ENCODE results near the gene RCOR1. TPM values are rescaled to one million over a fixed set of nuclear protein-coding genes. Genes with fewer than 3 reads are reported as not detected.
A peak's percentile ranks its signal among the peaks of the same experiment; 100 is the strongest.
"Not testable (repeated sequence)": the region's sequence is repeated elsewhere in the genome, so short reads cannot be mapped to it uniquely, and the experiment has no call there.

Gene RCOR1
- 10 to 100 TPM; 14.5 to 14.9 TPM for total RNA-seq
- 1.1 TPM for polyA plus RNA-seq

GRCh38 chr14:102591944-102592762, at the start of gene RCOR1:
RCOR1 (plus strand) TSS chr14:102592649; CDS start chr14:102592887, 238 bp downstream.
- Mint-ChIP-seq H3K4me3 (peak within 1 kb of the TSS; percentile 90 to 100 (median 94)), H3K27me3 (peaks cover 0 to 2% of the 10 kb centered on the region in 2 donors), H3K27ac (peak within 1 kb of the TSS; percentile 92 to 98 (median 96)), H3K36me3 (peaks cover 0 to 6% (median 0%) of the 10 kb centered on the region in 3 donors), H3K4me1 (peaks cover 20 to 23% (median 22%) of the 10 kb centered on the region in 3 donors), H3K9me3 (no peaks in the 10 kb centered on the region)
- Histone ChIP-seq H3K27me3 (ENCODE audit: insufficient read depth, low read length, poor library complexity, severe bottlenecking) (no peaks in the 10 kb centered on the region), H3K36me3 (ENCODE audit: insufficient read depth, low read length) (no peaks in the 10 kb centered on the region), H3K4me1 (ENCODE audit: insufficient read depth, low read length) (peaks cover 25% of the 10 kb centered on the region), H3K27ac (ENCODE audit: low read depth, low read length) (peak within 1 kb of the TSS; percentile 79), H3K4me3 (ENCODE audit: low read length) (peak within 1 kb of the TSS; percentile 74), H3K9me3 (ENCODE audit: low read length) (no peaks in the 10 kb centered on the region)
- ChIA-PET POLR2A (no interaction called here), CTCF (interaction anchor here (0.8 kb wide), 1 partner anchor 68 kb away, joined by 3 read pairs; no protein-coding TSS in a partner anchor)
- DNase-seq: peak; percentile 97 to 99 (median 98)

GRCh38 chr14:102544046-102544746, 48.3 kb upstream of the RCOR1 start:
- Mint-ChIP-seq H3K36me3 (no peaks in the 10 kb centered on the region), H3K4me1 (peaks cover 2 to 8% (median 3%) of the 10 kb centered on the region in 3 donors), H3K27me3 (peaks cover 23 to 47% of the 10 kb centered on the region in 2 donors), H3K4me3 (peak overlapping the region in 3 of 7 donors; percentile 9 to 24 (median 23)), H3K9me3 (peaks cover 0 to 4% (median 0%) of the 10 kb centered on the region in 5 donors), H3K27ac (no peak overlapping the region)
- H3K4me3 ChIP-seq (ENCODE audit: low read length): no peak overlapping the region
- H3K27me3 ChIP-seq (ENCODE audit: insufficient read depth, low read length, poor library complexity, severe bottlenecking): peaks cover 8% of the 10 kb centered on the region
- no peaks in the 10 kb centered on the region for H3K36me3 ChIP-seq (ENCODE audit: insufficient read depth, low read length)
- CTCF ChIA-PET: interaction anchor here (1.0 kb wide), 1 partner anchor 19 kb away, joined by 3 read pairs; no protein-coding TSS in a partner anchor
- no peak for DNase-seq
- POLR2A ChIA-PET: no interaction called here
- H3K4me1 ChIP-seq (ENCODE audit: insufficient read depth, low read length): no peaks in the 10 kb centered on the region
- H3K27ac ChIP-seq (ENCODE audit: low read depth, low read length): no peak overlapping the region
- H3K9me3 ChIP-seq (ENCODE audit: low read length): no peaks in the 10 kb centered on the region

GRCh38 chr14:102544747-102545460, 47.5 kb upstream of the RCOR1 start:
- Mint-ChIP-seq H3K27ac (peak overlapping the region in 1 of 8 donors; percentile 5), H3K4me3 (peak overlapping the region in 6 of 7 donors; percentile 8 to 69 (median 50)), H3K27me3 (peaks cover 23 to 47% of the 10 kb centered on the region in 2 donors), H3K9me3 (peaks cover 0 to 4% (median 0%) of the 10 kb centered on the region in 5 donors), H3K36me3 (no peaks in the 10 kb centered on the region), H3K4me1 (peaks cover 2 to 8% (median 3%) of the 10 kb centered on the region in 3 donors)
- Histone ChIP-seq H3K9me3 (ENCODE audit: low read length) (no peaks in the 10 kb centered on the region), H3K4me3 (ENCODE audit: low read length) (no peak overlapping the region), H3K27me3 (ENCODE audit: insufficient read depth, low read length, poor library complexity, severe bottlenecking) (peaks cover 8% of the 10 kb centered on the region), H3K4me1 (ENCODE audit: insufficient read depth, low read length) (no peaks in the 10 kb centered on the region), H3K27ac (ENCODE audit: low read depth, low read length) (no peak overlapping the region), H3K36me3 (ENCODE audit: insufficient read depth, low read length) (no peaks in the 10 kb centered on the region)
- ChIA-PET CTCF (interaction anchor here (1.0 kb wide), 1 partner anchor 20 kb away, joined by 3 read pairs; no protein-coding TSS in a partner anchor), POLR2A (no interaction called here)
- peak in 1 of 5 donors; percentile 9 for DNase-seq

- H3K9me3 Mint-ChIP-seq: peaks cover 0 to 4% (median 0%) of the 10 kb centered on the region in 5 donors
- H3K27me3 Mint-ChIP-seq: peaks cover 23 to 53% of the 10 kb centered on the region in 2 donors
- ChIA-PET CTCF (no interaction called here), POLR2A (no interaction called here)
- H3K36me3 Mint-ChIP-seq: no peaks in the 10 kb centered on the region
- Histone ChIP-seq H3K36me3 (ENCODE audit: insufficient read depth, low read length) (no peaks in the 10 kb centered on the region), H3K4me3 (ENCODE audit: low read length) (no peak overlapping the region), H3K27me3 (ENCODE audit: insufficient read depth, low read length, poor library complexity, severe bottlenecking) (peaks cover 8% of the 10 kb centered on the region), H3K9me3 (ENCODE audit: low read length) (no peaks in the 10 kb centered on the region), H3K4me1 (ENCODE audit: insufficient read depth, low read length) (no peaks in the 10 kb centered on the region), H3K27ac (ENCODE audit: low read depth, low read length) (no peak overlapping the region)
- peak overlapping the region in 5 of 7 donors; percentile 8 to 69 (median 52) for H3K4me3 Mint-ChIP-seq
- DNase-seq: no peak
- peak overlapping the region in 2 of 8 donors; percentile 5 to 91 for H3K27ac Mint-ChIP-seq
- peaks cover 2 to 8% (median 3%) of the 10 kb centered on the region in 3 donors for H3K4me1 Mint-ChIP-seq
Measured at GRCh38 chr14:102545461-102546265, 46.8 kb upstream of the RCOR1 start.

- H3K36me3 ChIP-seq (ENCODE audit: insufficient read depth, low read length): no peaks in the 10 kb centered on the region
- no peak overlapping the region for H3K27ac Mint-ChIP-seq
- peaks cover 19 to 46% of the 10 kb centered on the region in 2 donors for H3K27me3 Mint-ChIP-seq
- H3K9me3 Mint-ChIP-seq: peaks cover 0 to 4% (median 0%) of the 10 kb centered on the region in 5 donors
- H3K4me1 Mint-ChIP-seq: peaks cover 2 to 8% (median 3%) of the 10 kb centered on the region in 3 donors
- H3K4me3 Mint-ChIP-seq: no peak overlapping the region
- no peaks in the 10 kb centered on the region for H3K4me1 ChIP-seq (ENCODE audit: insufficient read depth, low read length)
- no peaks in the 10 kb centered on the region for H3K36me3 Mint-ChIP-seq
- no peak for DNase-seq
- CTCF ChIA-PET: interaction anchor here (0.8 kb wide), 1 partner anchor 23 kb away, joined by 3 read pairs; no protein-coding TSS in a partner anchor
- no peaks in the 10 kb centered on the region for H3K9me3 ChIP-seq (ENCODE audit: low read length)
- H3K27me3 ChIP-seq (ENCODE audit: insufficient read depth, low read length, poor library complexity, severe bottlenecking): peaks cover 8% of the 10 kb centered on the region
- H3K4me3 ChIP-seq (ENCODE audit: low read length): no peak overlapping the region
- no peak overlapping the region for H3K27ac ChIP-seq (ENCODE audit: low read depth, low read length)
- POLR2A ChIA-PET: no interaction called here
Measured at GRCh38 chr14:102548616-102549240, 43.7 kb upstream of the RCOR1 start.

- H3K27ac Mint-ChIP-seq; CTCF ChIA-PET; H3K27ac ChIP-seq (ENCODE audit: low read depth, low read length); H3K36me3 Mint-ChIP-seq; H3K9me3 Mint-ChIP-seq; H3K27me3 ChIP-seq (ENCODE audit: insufficient read depth, low read length, poor library complexity, severe bottlenecking); H3K4me1 Mint-ChIP-seq; POLR2A ChIA-PET; H3K4me3 Mint-ChIP-seq; H3K9me3 ChIP-seq (ENCODE audit: low read length); H3K36me3 ChIP-seq (ENCODE audit: insufficient read depth, low read length); H3K4me3 ChIP-seq (ENCODE audit: low read length); DNase-seq; H3K4me1 ChIP-seq (ENCODE audit: insufficient read depth, low read length): not testable (repeated sequence)
- peaks cover 8 to 31% of the 10 kb centered on the region in 2 donors for H3K27me3 Mint-ChIP-seq
Measured at GRCh38 chr14:102550927-102551401, 41.5 kb upstream of the RCOR1 start.
